Activated naive CD4-positive, alpha-beta T cell treated with anti-CD3 and anti-CD28 coated beads, Interleukin-2, amount 50 U/mL, for 72 hours (primary cell): ENCODE measurements around the gene EMCN. TPM values are rescaled to one million over a fixed set of nuclear protein-coding genes. Genes with fewer than 3 reads are reported as not detected.
A peak's percentile ranks its signal among the peaks of the same experiment; 100 is the strongest.
"Not testable (repeated sequence)": the region's sequence is repeated elsewhere in the genome, so short reads cannot be mapped to it uniquely, and the experiment has no call there.

ENCODE experiments used
- ATAC-seq, 2 donors: fragments of 150-1000 bp; cut with Tn5 transposase; 2 replicates each; pipeline ENCODE4 v1.10.0; 2021; ENCODE audit warnings: mild to moderate bottlenecking in 2 of 2, moderate library complexity in 2 of 2
- DNase-seq, 2 donors: peaks; one replicate each; pipeline ENCODE4 v3.0.0; 2021 to 2022; ENCODE audit warnings: low spot score in 2 of 2
- H3K27ac Mint-ChIP-seq, 2 donors: one replicate each; pipeline ENCODE4 v1.8.0; 2022; ENCODE audit warnings: mild to moderate bottlenecking in 2 of 2, mixed read lengths in 2 of 2
- H3K36me3 Mint-ChIP-seq, 2 donors: one replicate each; pipeline ENCODE4 v1.8.0; 2022; ENCODE audit warnings: mixed read lengths in 2 of 2
- H3K9me3 Mint-ChIP-seq, 2 donors: one replicate each; pipeline ENCODE4 v1.8.0; 2022; ENCODE audit warnings: mixed read lengths in 2 of 2
- total RNA-seq, 2 donors: library from RNA; stranded (reverse); gene quantifications; one replicate each; pipeline ENCODE4 v1.2.3, GENCODE V29; 2022

EMCN gene
- total RNA-seq, 2 donors from 2014 or later: not detected

DNA sequence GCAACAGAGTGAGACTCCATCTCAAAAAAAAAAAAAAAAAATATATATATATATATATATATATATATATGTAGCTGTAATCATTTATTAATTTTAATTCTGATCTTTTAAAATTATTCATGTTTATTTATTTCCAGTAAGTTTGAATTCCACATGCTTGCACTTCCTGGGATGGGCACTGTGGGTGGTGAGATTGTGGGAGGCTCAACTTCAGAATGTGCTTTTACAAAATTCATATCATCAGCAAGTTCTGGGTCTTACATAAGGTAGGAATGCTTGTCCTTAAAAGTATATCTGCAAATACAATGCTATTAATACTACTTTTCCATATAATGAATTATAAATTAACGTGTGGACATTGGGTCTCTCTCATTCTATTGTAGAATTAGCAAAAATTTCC lies 156.5 kb downstream of the EMCN start:
- H3K9me3 Mint-ChIP-seq: peaks cover 4% of the 10 kb centered on the region in 2 donors
- DNase-seq: no peak
- H3K36me3 Mint-ChIP-seq: no peaks in the 10 kb centered on the region
- no peak overlapping the region for H3K27ac Mint-ChIP-seq
- ATAC-seq: no peak

DNA sequence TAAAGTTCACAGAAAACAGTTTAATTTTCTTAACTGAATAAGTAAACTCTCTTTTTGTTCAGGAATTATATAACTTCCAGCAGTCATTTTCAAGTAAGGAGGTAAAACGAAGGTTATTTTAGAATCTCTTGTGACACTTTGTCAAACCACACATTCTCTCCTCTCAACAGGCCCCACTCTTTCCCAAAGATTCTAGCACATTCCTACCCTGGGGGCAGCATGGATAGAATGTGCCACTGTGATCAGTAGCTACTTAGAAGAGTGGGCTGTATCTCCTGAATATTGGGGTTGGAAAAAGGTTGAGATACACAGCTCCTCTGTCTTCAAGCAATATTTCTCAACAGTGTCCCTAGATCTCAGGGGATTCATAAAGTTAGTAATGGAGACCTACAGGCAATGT lies 157.6 kb downstream of the EMCN start:
- ATAC-seq (no peak), DNase-seq (no peak)
- Mint-ChIP-seq H3K36me3 (no peaks in the 10 kb centered on the region), H3K9me3 (peaks cover 4 to 6% of the 10 kb centered on the region in 2 donors), H3K27ac (no peak overlapping the region)

DNA sequence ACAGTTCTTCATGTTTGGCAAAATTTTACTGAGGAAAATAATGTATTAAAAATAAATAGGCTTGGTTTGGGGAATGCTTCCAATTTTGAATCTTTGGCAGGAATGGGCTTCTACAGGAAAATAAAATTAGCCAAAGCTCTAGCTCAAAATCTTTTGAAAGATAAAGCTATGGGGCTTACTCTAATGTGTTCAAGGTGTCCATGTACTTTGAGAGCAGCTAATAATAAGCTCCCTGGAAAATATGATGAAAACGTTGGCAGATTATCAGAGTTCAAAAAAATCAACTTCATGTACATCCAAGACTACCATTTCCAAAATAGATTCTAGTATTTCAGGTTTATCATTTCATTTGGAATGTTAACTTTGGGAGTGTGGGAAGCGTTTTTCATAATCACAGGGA lies 158.4 kb downstream of the EMCN start:
- ATAC-seq: no peak
- no peaks in the 10 kb centered on the region for H3K36me3 Mint-ChIP-seq
- H3K9me3 Mint-ChIP-seq: peaks cover 4 to 6% of the 10 kb centered on the region in 2 donors
- no peak for DNase-seq
- no peak overlapping the region for H3K27ac Mint-ChIP-seq

DNA sequence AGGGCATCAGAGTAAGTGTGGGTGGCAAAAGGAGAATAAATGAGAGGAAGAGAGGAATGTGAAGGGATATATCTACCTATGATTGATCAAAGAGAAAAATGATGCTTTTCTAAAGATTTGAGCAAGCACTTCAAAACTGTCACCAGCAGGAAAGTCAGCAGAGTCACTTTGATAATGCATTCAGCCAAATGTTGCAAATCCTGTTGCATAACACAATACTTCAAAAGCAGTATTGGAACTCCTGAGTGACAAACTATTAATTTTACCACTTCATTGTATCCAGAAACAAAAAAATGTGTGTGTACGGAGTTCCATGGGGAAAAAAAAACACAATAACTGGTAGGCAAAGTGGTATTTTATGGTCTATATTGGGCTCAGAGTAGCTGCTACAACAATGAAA lies 160.3 kb downstream of the EMCN start:
- Mint-ChIP-seq H3K9me3 (peaks cover 4 to 6% of the 10 kb centered on the region in 2 donors), H3K36me3 (peaks cover under 1 to 1% of the 10 kb centered on the region in 2 donors), H3K27ac (no peak overlapping the region)
- no peak for ATAC-seq
- no peak for DNase-seq

DNA sequence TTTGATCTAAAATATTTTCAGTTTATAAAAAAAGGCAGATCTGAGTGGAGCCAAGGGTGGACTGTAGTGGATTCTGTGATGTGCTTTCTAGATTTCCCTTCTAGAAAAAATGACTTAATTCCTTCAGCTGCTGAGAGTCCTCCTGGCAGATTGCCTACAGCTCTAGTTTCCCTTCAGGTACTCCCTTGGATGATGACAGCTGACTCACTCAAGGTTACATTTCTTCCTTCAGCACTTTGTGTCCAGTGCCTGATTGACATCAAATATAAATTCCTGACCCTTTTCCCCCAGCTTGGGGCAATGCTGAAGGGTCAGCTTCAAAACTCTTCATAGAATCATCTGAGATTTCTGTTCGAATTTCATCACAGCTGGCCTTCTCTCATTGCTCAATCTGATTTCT lies 161.7 kb downstream of the EMCN start:
- DNase-seq (no peak), ATAC-seq (no peak)
- H3K9me3 Mint-ChIP-seq: peaks cover 10 to 11% of the 10 kb centered on the region in 2 donors
- H3K27ac Mint-ChIP-seq: no peak overlapping the region
- H3K36me3 Mint-ChIP-seq: peaks cover 7 to 8% of the 10 kb centered on the region in 2 donors

DNA sequence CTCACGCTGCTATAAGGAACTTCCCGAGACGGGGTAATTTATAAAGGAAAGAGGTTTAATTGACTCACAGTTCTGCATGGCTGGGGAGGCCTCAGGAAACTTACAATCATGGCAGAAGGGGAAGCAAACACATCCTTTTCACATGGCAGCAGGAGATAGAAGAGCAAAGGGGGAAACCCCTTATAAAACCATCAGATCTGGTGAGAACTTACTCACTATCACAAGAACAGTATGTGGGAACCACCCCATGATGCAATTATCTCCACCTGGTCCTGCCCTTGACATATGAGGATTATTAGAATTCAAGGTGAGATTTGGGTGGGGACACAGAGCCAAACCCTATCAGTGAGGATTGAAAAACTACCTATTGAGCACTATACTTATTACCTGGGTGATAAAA lies 165.5 kb downstream of the EMCN start:
- peaks cover 10 to 11% of the 10 kb centered on the region in 2 donors for H3K9me3 Mint-ChIP-seq
- ATAC-seq: peak in 1 of 2 donors; percentile 49
- not testable (repeated sequence) for DNase-seq, H3K36me3 Mint-ChIP-seq, H3K27ac Mint-ChIP-seq

DNA sequence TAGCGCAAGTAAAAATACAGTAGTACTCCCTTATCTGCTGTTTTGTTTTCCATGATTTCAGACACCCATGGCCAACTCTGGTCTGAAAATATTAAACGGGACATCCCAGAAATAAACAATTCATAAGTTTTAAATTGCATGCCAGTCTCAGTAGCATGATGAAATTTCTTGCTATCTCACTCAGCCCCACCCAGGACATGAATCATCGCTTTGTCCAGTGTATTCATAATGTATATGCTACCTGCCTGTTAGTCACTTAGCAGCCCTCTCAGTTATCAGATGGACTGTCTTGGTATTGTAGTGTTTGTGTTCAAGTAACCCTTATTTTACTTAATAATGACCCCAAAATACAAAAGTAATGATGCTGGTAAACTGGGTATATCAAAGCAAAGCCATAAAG lies 169.3 kb downstream of the EMCN start:
- DNase-seq: no peak
- ATAC-seq: no peak
- H3K36me3 Mint-ChIP-seq: peaks cover 7 to 8% of the 10 kb centered on the region in 2 donors
- peaks cover 5 to 6% of the 10 kb centered on the region in 2 donors for H3K9me3 Mint-ChIP-seq
- no peak overlapping the region for H3K27ac Mint-ChIP-seq

DNA sequence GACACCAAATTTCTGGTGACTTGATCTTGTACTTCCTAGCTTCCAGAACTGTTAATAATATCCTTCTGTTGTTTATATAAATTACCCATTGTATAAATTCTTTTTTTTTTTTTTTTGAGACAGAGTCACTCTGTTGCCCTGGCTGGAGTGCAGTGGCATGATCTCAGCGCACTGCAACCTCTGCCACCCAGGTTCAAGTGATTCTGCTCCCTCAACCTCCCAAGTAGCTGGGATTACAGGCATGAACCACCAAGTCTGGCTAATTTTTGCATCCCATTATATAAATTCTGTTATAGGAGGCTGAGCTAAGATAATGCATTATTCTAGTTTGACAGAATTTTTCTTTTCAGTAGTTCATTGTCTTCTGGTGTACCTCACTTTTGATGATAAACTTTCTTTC lies 170.6 kb downstream of the EMCN start:
- peaks cover 4% of the 10 kb centered on the region in 2 donors for H3K36me3 Mint-ChIP-seq
- H3K9me3 Mint-ChIP-seq: peaks cover 3% of the 10 kb centered on the region in 2 donors
- H3K27ac Mint-ChIP-seq: no peak overlapping the region
- DNase-seq (no peak), ATAC-seq (no peak)

DNA sequence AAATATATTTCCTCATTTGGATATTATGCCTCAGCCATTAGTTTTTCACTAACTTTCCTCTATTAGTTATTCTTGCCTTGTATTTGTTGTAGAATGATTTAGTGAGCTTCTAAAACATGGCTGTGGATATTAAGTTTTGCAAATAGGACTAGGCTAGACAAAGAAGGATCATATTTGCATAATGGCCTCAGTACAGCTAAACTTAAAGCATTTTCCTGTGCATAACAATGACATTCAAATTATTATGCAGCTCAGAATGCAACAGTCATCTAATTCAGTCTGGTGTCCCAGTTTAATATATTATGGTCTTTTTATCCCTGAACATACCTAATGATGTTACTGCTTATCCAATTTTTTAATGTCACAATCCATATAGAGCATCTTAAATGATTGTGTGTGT lies 172.2 kb downstream of the EMCN start:
- H3K9me3 Mint-ChIP-seq: no peaks in the 10 kb centered on the region
- no peak for DNase-seq
- H3K36me3 Mint-ChIP-seq: no peaks in the 10 kb centered on the region
- H3K27ac Mint-ChIP-seq: no peak overlapping the region
- ATAC-seq: no peak
